ENCODE results near the gene TEP1.
"Not testable (repeated sequence)": the region's sequence is repeated elsewhere in the genome, so short reads cannot be mapped to it uniquely, and the experiment has no call there.

Gene TEP1

GRCh38 chr14:20412876-20413743 is at the start of gene TEP1:
Gene TEP1 (minus strand): TSS chr14:20413501. CDS start chr14:20408439, 5,062 bp downstream.
- peak; percentile 84 to 89 (median 87) for DNase-seq

- peak; percentile 99 to 100 (median 100) for DNase-seq
Observed at GRCh38 chr14:20461225-20462141, 48.2 kb upstream of the TEP1 start, which contains the start of gene PIP4P1. Gene PIP4P1 (minus strand): TSS chr14:20461434. CDS start chr14:20461325, 109 bp downstream.

- peak; percentile 67 to 85 (median 79) for DNase-seq
Observed at GRCh38 chr14:20460458-20461224, 47.3 kb upstream of the TEP1 start.

GRCh38 chr14:20458031-20458789 is 44.9 kb upstream of the TEP1 start:
- no peak for DNase-seq

- DNase-seq = peak in 1 of 3 experiments; percentile 36
Observed at GRCh38 chr14:20456971-20457370, 43.7 kb upstream of the TEP1 start.

- DNase-seq = no peak
Observed at GRCh38 chr14:20455355-20456300, 42.3 kb upstream of the TEP1 start.

GRCh38 chr14:20454516-20455354 is 41.4 kb upstream of the TEP1 start, which contains the start of the genes APEX1 and OSGEP:
Gene APEX1 (plus strand): TSS chr14:20455226. CDS start chr14:20455646, 420 bp downstream.
Gene OSGEP (minus strand): TSS chr14:20454812. CDS start chr14:20454683, 129 bp downstream.
- DNase-seq = peak; percentile 99 to 100 (median 100)

GRCh38 chr14:20452831-20453230 is 39.5 kb upstream of the TEP1 start:
- DNase-seq = not testable (repeated sequence)

- no peak for DNase-seq
Observed at GRCh38 chr14:20446889-20447288, 33.6 kb upstream of the TEP1 start.

GRCh38 chr14:20443650-20444049 is 30.3 kb upstream of the TEP1 start:
- peak in 1 of 3 experiments; percentile 68 for DNase-seq

- no peak for DNase-seq
Observed at GRCh38 chr14:20441461-20441860, 28.2 kb upstream of the TEP1 start.

- no peak for DNase-seq
Observed at GRCh38 chr14:20440882-20441281, 27.6 kb upstream of the TEP1 start.

- no peak for DNase-seq
Observed at GRCh38 chr14:20440465-20440864, 27.2 kb upstream of the TEP1 start.

- DNase-seq = no peak
Observed at GRCh38 chr14:20438664-20439063, 25.4 kb upstream of the TEP1 start.

- no peak for DNase-seq
Observed at GRCh38 chr14:20436363-20436755, 23.1 kb upstream of the TEP1 start.

- DNase-seq = peak; percentile 25 to 66 (median 56)
Observed at GRCh38 chr14:20435582-20436362, 22.5 kb upstream of the TEP1 start, which contains the start of gene KLHL33. Gene KLHL33 (minus strand): TSS chr14:20436166. CDS start chr14:20435811, 355 bp downstream.

GRCh38 chr14:20434701-20435581 is 21.6 kb upstream of the TEP1 start:
- peak; percentile 33 to 63 (median 61) for DNase-seq
